ENCODE results near the gene PPP1R14D.

Gene PPP1R14D

DNA sequence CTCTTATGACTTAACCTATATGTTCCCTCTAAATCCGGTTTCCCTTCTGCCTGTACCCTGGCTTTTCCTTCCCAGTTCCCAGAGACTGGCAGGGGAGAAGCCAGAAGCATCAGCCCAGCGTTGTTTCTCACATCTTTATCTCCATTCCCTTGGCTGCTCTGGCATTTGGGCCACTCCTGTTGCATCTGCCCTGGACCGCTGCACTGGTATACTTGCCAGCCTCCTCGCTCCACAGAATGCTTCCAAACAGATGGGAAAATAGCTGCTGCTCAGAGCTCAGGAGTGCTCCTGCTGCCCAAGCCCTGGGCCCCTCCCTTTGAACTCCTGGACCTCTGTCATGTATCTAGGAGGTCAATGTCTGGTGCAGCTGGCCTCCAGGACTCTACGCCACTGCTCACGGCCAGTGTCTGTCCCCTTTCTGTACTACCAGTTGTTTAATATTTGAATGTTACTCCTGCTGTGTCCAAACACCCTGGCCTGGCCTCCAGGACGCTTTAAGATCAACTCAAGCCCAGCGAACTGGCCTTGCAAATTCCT is 22.1 kb upstream of the PPP1R14D start:
- DNase-seq, result no peak

DNA sequence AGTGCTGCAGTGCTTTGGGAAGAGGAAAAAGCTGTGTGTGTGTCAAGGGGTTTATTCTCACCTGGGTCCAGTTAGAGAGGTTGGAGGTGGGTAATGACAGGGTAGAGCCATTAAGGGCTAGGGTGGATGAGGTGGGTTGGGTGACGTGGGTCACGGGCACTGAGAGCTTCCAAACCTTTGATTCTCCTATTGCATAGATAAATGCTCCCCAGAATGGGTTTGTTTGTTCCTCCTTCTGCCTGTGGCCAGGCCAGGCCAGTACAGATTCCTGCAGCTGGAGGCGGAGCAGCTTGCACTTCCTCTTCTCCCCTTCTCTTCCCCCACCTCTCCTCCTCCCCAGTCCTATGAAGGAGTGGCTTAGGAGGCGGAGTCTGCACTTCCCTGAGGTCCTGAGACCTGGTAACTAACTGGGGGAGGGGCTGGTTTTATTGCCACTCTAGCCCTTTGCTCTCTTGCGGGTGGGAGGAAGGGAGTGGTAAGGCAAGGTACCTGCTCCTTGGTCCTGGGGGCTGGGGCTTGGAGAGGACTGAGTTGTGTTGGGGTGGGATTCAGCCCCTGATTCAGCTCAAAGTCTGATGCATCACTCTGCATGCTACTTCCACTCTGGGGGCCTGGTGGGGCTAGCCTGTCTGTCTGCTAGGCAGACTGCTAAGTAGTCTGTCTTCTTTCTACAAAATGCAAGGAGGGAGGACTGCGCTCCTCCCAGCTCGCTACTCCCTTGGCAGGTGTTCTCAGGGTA is 18.9 kb upstream of the PPP1R14D start:
- DNase-seq, result no peak

DNA sequence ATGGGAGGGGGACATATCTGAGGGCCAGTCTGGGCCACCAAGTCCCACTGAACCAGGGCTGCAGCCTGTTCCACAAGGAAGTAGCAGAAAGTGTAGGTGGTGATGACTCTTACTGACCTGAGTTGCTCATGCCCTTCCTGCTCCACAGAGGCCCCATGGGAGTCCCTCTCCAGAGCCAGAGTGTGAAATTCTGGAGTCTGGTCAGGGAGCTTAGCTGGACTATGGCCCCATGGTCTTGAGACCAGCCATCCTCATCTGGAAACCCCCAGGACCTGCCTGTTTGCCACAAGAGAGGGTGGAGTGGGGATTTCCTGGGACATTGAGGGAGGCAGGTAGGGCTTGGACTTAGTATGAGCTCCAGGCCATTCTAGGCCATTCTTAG is 18.3 kb upstream of the PPP1R14D start:
- DNase-seq, result no peak

DNA sequence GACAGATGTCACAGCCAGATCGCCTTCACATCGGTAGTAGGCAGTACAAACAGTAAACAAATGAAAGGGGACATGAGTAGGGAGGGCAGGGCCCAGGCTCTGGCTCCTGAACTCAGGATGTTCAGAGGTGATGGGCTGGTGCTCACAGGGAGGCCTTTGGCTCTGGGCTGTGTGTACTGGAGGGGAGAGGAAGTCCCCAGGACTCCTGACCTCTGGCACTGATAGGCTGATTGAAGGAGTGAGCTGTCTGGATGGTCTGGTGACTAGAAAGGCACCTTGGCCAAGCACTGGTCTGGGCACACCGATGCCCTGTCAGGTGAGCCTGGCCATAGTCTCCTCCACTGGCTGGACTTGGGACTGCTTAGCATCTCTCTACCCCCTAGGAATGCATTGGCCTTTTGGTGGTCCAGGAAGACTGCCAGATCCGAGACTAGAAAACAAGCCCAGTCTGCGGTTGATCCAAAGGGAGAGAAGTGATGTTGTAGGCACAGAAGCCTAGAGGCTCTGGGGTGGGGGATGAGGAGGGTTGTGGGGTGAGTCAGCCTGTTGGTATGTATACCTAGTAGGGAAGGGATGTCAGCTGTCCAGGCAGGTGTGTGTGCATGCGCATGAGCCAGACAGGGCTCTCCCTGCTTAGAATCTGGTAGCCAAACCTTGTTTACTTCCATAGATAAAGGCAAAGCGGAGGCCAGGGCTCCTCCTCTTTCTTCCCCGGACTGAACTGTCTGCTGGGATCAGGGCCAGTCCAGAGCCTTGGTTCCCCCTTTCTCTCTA is 17.2 kb upstream of the PPP1R14D start:
- DNase-seq, result no peak

DNA sequence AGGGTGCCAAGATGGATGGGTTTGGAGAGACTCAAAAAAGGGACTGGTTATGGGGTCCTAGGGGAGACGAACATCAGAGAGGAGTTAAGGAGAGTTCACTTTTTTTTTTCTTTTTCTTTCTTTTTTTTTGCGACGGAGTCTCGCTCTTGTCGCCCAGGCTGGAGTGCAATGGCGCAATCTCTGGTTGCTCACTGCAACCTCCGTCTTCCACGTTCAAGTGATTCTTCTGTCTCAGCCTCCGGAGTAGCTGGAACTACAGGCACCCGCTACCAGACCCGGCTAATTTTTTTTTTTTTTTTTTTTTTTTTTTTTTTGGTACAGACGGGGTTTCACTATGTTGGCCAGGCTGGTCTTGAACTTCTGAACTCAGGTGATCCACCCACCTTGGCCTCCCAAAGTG is 16.5 kb upstream of the PPP1R14D start:
- no peak for DNase-seq

DNA sequence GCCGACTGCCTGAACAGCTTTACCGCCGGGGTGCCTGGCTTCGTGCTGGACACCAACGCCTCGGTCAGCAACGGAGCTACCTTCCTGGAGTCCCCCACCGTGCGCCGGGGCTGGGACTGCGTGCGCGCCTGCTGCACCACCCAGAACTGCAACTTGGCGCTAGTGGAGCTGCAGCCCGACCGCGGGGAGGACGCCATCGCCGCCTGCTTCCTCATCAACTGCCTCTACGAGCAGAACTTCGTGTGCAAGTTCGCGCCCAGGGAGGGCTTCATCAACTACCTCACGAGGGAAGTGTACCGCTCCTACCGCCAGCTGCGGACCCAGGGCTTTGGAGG is 16.2 kb upstream of the PPP1R14D start:
- DNase-seq, result no peak

DNA sequence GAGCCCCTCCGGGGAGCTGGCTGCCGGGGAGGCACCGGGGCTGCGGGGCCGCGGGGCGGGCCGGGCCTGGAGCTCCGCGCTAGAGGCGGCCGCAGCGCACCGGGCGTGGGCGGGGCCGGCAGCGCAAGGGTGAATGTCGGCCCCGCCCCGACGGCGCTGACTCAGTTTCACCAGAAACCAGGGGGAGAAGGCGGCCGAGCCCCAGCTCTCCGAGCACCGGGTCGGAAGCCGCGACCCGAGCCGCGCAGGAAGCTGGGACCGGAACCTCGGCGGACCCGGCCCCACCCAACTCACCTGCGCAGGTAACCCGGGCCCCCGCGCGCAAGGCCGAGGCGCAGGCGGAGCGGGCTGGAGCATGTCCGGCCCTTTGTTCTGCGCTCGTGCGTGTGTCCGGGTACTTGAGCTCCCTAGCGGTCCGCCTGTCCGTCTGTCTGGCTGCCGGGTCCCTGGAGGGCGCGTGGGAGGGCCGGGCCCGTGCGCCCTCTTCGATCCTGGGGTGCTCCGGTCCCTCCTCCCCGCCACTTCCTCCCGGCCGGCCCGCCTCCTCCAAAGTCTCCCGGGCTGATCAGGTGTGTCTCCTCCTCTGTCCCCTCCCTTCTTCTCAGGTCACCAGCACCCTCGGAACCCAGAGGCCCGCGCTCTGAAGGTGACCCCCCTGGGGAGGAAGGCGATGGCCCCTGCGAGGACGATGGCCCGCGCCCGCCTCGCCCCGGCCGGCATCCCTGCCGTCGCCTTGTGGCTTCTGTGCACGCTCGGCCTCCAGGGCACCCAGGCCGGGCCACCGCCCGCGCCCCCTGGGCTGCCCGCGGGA is 15.6 kb upstream of the PPP1R14D start, which contains the start of gene SPINT1:
SPINT1 (plus strand) TSS at position 164 of the 811 bp plus-strand sequence; CDS start at position 671, 507 bp downstream.
- no peak for DNase-seq

DNA sequence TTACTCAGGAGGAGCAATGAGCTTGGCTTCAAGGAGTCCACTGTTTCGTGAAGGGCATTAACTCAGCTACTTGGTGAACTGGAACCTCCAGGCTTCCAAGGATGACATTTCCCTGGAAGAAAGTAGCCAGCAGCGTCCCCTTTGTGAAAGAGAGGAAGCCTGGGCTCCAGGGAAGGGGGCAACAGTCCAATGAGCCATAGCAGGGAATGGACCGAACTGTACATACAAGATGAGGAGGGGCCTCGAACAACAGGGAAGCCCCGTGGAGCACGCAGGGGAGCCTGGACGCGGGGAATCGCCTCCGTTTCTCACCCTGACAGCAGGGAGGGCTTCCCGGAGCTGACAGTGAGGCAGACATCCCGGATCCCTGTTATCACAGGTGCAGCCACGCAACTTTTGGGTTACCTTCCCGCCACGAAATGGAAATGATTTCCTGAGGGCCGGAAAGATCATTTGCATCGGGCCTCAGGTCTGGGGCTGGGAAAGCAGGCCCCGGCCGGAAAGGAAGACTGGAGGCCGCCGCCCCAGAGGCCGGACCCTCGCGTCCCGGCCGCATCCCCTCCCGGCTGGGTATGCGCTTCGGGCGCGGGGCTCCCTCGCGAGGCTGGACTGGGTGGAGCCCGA is 14.9 kb upstream of the PPP1R14D start:
- no peak for DNase-seq

DNA sequence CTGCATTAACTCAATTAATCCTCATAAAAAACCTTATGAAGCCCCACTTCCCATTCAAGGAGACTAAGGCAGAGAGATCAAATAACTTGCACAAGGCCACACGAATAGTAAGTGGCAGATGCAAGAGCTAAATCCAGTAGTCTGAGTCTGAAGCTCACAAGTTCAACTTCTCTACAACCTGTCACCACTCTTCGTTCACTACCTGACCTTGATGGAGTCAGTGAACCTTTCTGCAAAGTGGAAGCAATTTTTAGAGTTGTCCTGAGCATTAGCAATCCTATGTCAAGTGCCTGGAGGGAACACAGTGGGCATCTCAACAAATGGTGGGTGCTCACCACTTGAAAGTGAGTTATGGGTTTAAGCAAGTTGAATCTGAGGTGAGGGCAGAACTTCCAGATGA is 13.2 kb upstream of the PPP1R14D start:
- no peak for DNase-seq

DNA sequence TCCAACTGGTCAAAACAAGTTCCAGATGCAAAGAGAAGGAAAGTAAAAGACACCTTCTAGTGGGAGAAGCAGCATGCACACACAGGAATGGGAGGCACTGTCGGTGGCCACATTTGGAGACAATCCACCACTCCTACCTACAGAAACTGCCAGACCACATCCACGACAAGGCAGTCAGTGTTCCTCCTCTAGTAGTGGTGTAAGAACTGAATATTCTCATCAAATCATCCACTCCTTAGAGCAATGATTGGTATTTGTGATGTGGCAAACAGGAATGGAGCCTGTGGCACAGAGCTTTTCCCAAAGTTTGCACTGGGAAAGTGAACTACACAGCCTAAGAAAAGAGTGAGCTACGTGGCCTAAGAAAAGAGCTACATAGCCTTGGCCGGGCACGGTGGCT is 10.2 kb upstream of the PPP1R14D start:
- DNase-seq, result no peak

DNA sequence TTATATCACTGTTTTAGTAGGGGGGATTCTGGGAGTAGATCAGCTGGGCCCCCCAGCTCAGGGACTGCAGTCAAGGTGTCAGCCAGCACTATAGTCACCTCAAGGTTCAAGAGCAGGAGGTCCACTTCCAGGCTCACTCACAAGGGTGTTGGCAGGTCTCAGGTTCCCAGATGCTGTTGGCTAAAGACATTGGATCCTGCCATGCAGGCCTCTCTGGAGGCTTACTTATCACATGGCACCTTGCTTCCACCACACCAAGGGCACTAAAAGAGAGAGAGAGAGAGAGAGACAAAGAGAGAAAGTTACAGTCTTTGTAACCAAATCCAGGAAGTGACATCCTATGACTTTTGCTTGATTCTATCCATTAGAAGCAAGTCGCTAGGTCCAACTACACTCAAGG is 7.5 kb upstream of the PPP1R14D start:
- DNase-seq, result no peak

DNA sequence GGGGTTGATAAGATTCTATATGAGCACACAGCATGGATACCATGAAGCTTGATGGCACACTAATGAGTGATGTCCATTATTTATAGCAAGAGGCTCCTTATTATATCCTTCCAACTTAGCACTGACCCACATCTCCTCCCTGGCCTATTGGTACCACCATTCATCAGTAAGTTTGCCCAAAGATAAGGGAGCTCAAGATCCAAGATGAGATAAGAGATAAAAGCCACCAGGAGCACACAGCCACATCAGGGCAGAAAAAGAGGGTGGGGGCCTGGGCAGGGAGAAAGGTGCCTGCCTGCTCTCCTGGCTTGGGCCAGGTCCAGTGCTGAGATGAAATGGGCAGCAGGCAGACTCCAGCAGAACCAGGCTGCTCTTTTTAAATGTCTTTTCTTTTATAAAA is 4.4 kb upstream of the PPP1R14D start:
- no peak for DNase-seq

DNA sequence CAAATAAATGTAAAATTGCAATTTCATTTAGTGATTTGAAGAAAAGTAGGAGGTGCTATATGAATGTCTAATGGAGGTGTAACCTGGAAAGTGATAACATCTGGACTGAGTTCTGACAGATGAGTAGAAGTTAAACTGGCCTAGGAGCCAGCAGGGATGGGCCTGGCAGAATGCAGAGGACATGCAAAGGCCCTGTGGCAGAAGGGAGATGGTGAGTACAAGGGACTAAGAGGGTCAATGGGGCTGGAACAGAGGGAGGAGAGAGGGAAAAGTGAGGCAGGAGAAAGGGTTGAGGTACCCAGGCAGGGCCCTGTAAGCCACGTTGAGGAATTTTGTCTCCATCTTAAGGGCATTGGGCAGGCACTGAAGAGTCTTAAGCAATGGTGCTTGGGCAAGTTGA is 3.4 kb upstream of the PPP1R14D start:
- no peak for DNase-seq

DNA sequence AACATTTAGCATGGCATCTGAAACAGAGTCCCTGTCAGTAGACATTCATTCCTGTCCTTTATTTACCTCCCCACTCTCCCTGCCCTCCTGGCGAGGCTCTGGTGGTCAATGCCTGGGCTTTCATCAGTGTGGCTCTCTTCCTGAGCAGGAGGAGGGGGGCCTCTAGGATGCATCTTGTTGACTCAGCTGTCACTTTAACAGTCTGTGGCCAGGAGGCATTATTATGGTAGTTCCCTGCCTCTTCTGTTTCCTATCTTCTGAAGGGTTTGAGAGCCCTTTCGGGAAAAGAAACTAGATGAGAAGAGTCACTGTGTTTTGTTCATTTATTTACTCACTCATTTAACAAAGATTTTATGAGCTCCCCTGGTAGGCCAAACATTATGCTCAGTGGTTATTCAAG is 2.4 kb upstream of the PPP1R14D start:
- DNase-seq, result no peak

DNA sequence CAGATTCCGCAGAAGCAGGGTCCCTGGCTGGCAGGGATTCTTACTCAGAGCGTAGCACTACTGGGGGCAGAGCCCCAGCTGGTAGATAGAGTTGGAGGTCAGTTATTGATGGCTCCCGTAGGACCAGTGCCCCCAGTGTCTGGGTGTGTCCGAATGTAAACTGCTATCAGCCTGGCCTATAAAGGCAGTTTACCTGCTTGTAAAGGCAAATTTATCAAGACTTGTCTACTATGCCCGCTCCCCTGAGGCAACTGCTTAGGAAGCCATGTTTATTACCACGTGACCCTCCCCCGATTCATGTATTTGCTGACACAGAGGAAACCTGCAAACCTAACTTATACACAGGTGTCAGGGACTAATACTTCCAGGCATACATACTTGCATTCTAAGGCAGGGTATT is 607 bp upstream of the PPP1R14D start:
- DNase-seq, result no peak

DNA sequence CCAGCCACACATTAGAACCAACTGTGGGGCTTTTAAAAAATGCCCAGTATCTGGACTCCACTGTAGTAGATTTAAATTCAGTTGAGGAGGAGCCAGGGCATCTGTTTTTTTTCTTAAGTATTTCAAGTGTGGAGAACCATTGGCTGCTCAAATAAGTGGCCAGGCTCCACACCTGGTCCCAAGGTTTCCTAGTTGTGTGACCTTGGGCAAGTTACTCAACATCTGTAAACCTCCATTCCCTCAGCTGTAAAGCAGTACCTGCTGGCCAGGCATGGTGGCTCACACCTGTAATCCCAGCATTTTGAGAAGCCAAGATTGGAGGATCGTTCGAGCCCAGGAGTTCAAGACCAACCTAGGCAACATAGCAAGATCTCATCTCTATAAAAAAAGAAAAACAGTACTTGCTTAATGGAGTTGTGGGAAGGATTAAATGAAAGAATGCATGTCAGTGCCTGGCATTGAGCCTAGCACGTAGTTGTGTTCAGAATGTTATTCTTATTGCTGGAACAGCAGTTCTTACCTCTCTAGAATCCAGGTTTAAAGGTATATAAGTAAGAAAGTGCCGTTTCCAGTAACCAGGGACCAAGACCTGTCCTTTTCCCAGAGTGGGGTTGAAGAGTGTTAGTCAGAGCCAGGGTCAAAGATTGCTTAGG is 2.0 kb downstream of the PPP1R14D start:
- no peak for DNase-seq

DNA sequence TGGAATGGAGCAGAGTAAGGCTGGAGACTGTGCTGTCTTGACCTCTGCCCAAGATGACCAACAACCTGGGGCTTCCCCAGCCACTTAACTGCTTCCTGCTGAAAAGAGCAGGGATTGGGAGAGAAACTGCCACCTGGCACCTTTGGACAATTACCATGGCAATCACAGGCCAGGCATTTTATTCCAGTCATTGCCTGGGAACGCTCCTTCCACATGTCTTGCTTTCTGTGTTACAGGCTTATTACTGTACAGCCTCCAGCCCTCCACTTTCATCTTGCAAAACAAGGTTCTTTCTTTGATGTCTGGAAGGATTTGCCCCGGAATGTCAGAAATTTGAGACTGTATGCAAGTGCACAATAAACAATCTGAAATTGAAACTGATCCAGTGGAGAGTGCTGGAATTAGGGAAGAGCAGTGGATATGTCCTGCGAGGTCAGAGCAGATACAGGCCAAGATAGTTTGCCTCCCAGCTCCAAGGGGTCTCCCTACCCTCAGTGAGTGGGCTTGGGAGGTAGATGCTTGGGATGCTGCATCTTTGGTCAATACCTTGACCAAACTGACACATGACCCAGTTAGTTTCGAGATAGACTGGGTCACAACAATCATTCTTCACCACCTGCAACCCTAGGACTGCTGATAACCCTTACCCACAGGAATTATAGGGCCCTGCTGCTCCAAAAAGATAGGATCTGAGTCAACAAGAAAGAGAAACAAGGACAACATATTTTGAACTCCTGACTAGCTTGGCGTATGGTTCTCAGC is 2.7 kb downstream of the PPP1R14D start:
- no peak for DNase-seq

DNA sequence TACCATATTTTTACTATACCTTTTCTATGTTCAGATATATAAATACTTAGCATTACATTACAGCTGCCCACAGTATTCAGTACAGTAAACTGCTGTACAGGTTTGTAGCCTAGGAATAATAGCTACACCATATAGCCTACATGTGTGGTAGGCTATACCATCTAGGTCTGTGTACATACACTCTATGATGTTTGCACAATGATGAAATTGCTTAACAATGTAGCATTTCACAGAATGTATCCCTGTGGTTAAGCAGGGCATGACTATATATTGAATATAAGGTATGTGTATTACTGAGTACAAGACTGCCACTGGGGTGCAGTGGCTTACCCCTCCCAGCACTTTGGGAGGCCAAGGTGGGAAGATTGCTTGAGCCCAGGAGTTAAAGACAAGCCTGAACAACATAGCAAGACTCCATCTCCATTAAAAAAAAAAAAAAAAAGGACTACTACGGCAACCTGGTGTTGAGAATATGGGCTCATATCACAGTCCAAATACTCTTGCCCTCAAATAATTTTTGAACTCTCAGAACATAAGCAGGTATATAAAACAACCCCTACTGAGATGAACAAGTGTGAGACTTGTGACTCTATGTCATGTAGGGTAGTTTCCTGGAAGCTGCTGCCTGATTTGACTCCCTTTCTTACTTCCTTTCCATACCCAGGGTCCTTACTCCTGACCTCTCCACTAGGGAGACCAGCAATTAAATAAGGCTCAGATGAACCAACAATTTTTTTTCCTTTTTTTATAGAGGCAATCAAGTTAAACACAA is 4.8 kb downstream of the PPP1R14D start:
- DNase-seq, result no peak

DNA sequence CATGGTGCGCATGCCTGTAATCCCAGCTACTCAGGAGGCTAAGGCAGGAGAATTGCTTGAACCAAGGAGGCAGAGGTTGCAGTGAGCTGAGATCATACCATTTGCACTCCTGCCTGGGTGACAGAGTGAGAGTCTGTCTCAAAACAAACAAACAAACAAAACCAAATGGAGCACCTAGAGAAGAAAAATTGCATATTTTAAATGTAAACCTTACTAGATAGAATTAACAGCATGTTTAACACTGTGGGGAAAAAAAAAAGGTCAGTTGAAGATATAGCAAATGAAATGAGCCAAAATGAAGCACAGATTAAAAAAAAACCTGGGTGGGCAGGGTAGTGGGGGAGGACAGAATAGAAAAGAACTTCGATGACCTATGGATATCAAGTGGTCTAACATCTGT is 7.3 kb downstream of the PPP1R14D start:
- DNase-seq, result no peak

DNA sequence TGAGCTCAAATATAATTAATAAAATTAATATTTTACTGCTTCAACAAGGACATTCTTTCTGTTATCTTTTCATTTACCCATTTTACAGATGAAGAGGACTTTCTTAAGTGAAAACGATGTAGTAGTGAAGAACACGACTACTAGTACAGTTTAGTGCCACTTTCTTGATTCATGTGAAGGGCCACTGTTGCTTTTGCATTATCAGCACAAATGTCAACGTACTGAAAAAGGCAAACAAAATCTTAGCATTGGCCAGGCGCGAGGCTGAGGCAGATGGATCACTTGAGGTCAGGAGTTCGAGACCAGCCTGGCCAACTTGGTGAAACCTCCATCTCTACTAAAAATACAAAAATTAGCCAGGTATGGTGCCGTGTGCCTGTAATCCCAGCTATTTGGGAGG is 9.5 kb downstream of the PPP1R14D start:
- no peak for DNase-seq

All from SW 1271 (cell line).